A673 (cell line): Measurements from ENCODE around the gene HID1.

ENCODE experiments used
- CTCF ChIP-seq: fragments of 300-800, 200-600 bp; sonication (generic); conservative IDR thresholded peaks from 2 replicates; pipeline ENCODE4 v1.5.1; 2017; ENCODE audit warnings: low read depth, mild to moderate bottlenecking, antibody characterized with exemption, low read length, moderate library complexity, mixed read lengths
- EZH2 ChIP-seq: fragments of 200-600 bp; sonication (generic); IDR thresholded peaks from 2 replicates; pipeline ENCODE4 v1.6.1; 2017; ENCODE audit warnings: borderline replicate concordance, low read depth, mild to moderate bottlenecking, mixed read lengths, antibody characterized with exemption, low read length; ENCODE audit not compliant: poor library complexity, severe bottlenecking

GRCh38 chr17:74917430-74917829, 55.1 kb downstream of the HID1 start:
- TF ChIP-seq CTCF (no peak), EZH2 (no peak)
